Loucy (cell line): Measurements from ENCODE around the gene CORO2B.
A peak's percentile ranks its signal among the peaks of the same experiment; 100 is the strongest.

Experiments used
- H2AFZ ChIP-seq: fragments of 200-600 bp; sonication (generic); 2 replicates; pipeline ENCODE4 v1.6.0; 2016; ENCODE audit warnings: antibody characterized with exemption, mild to moderate bottlenecking, low read length, moderate library complexity
- H3F3A ChIP-seq: fragments of 200-600 bp; 2 replicates; pipeline ENCODE4 v1.6.0; 2016; ENCODE audit warnings: antibody characterized with exemption, low read depth, mild to moderate bottlenecking
- H3K27me3 ChIP-seq: fragments of 200-600 bp; sonication (generic); 2 replicates; pipeline ENCODE4 v1.6.1; 2014; ENCODE audit warnings: low read length, mild to moderate bottlenecking; ENCODE audit not compliant: insufficient read depth, poor library complexity, severe bottlenecking
- H3K36me3 ChIP-seq: fragments of 200-600 bp; sonication (generic); 2 replicates; pipeline ENCODE4 v1.6.1; 2016; ENCODE audit warnings: low read length; ENCODE audit not compliant: insufficient read depth
- H3K4me1 ChIP-seq: fragments of 200-600 bp; sonication (generic); 2 replicates; pipeline ENCODE4 v1.5.1; 2014; ENCODE audit warnings: low read length, mild to moderate bottlenecking; ENCODE audit not compliant: insufficient read depth, poor library complexity, severe bottlenecking
- H3K4me2 ChIP-seq: fragments of 200-600 bp; sonication (generic); 2 replicates; pipeline ENCODE4 v1.6.0; 2014; ENCODE audit warnings: antibody characterized with exemption, low read length, low read depth, mild to moderate bottlenecking; ENCODE audit not compliant: poor library complexity, severe bottlenecking
- H3K4me3 ChIP-seq: fragments of 200-600 bp; sonication (generic); 2 replicates; pipeline ENCODE4 v1.5.1; 2014; ENCODE audit warnings: low read length, mild to moderate bottlenecking, mixed read lengths; ENCODE audit not compliant: poor library complexity, severe bottlenecking
- H3K79me2 ChIP-seq: fragments of 200-600 bp; sonication (generic); 2 replicates; pipeline ENCODE4 v1.6.1; 2014; ENCODE audit warnings: low read length; ENCODE audit not compliant: insufficient read depth
- H3K9ac ChIP-seq: fragments of 200-600 bp; sonication (generic); 2 replicates; pipeline ENCODE4 v1.6.0; 2014; ENCODE audit warnings: mild to moderate bottlenecking, low read depth, low read length, moderate library complexity; ENCODE audit not compliant: poor library complexity, severe bottlenecking
- H3K9me2 ChIP-seq: fragments of 200-600 bp; sonication (generic); replicated peaks from 2 replicates; pipeline ENCODE4 v1.6.1; 2016; ENCODE audit warnings: low read depth, low read length, mixed read lengths
- H3K9me3 ChIP-seq: fragments of 200-600 bp; sonication (generic); 2 replicates; pipeline ENCODE4 v1.6.1; 2014; ENCODE audit warnings: mild to moderate bottlenecking, antibody characterized with exemption, low read length, low read depth; ENCODE audit not compliant: insufficient read depth
- H4K20me1 ChIP-seq: fragments of 200-600 bp; sonication (generic); 2 replicates; pipeline ENCODE4 v1.6.0; 2014; ENCODE audit warnings: antibody characterized with exemption, low read length, mild to moderate bottlenecking; ENCODE audit not compliant: insufficient read depth, poor library complexity, severe bottlenecking
- CTCF ChIP-seq: fragments of 200-600 bp; sonication (generic); conservative IDR thresholded peaks from 2 replicates; pipeline ENCODE4 v1.5.1; 2014; ENCODE audit warnings: mild to moderate bottlenecking, antibody characterized with exemption, low read length
- EZH2phosphoT487 ChIP-seq: fragments of 200-600 bp; IDR thresholded peaks from 2 replicates; pipeline ENCODE4 v1.6.1; 2018; ENCODE audit warnings: antibody characterized with exemption, mild to moderate bottlenecking, moderate library complexity, borderline replicate concordance

CORO2B gene

GRCh38 chr15:68713874-68714273 is 135.1 kb downstream of the CORO2B start:
- Histone ChIP-seq H3K4me2 (no peak overlapping the region), H3F3A (no peaks in the 10 kb centered on the region), H4K20me1 (no peaks in the 10 kb centered on the region), H3K4me3 (no peak overlapping the region), H3K27me3 (no peaks in the 10 kb centered on the region), H3K4me1 (peaks cover 16% of the 10 kb centered on the region), H3K9me3 (no peaks in the 10 kb centered on the region), H2AFZ (no peak overlapping the region), H3K79me2 (no peaks in the 10 kb centered on the region), H3K9ac (no peak overlapping the region), H3K9me2 (no peaks in the 10 kb centered on the region), H3K36me3 (no peaks in the 10 kb centered on the region)
- no peak for TF ChIP-seq EZH2phosphoT487
- no peak for TF ChIP-seq CTCF

- Histone ChIP-seq H3K79me2 (no peaks in the 10 kb centered on the region), H2AFZ (no peak overlapping the region), H4K20me1 (no peaks in the 10 kb centered on the region), H3K27me3 (no peaks in the 10 kb centered on the region), H3K4me1 (peaks cover 17% of the 10 kb centered on the region), H3K36me3 (no peaks in the 10 kb centered on the region), H3F3A (no peaks in the 10 kb centered on the region), H3K9me3 (no peaks in the 10 kb centered on the region), H3K9me2 (no peaks in the 10 kb centered on the region), H3K9ac (no peak overlapping the region), H3K4me3 (no peak overlapping the region), H3K4me2 (no peak overlapping the region)
- TF ChIP-seq EZH2phosphoT487 (no peak), CTCF (no peak)
These were observed 136.3 kb downstream of the CORO2B start for GRCh38 chr15:68715111-68715510.

DNA sequence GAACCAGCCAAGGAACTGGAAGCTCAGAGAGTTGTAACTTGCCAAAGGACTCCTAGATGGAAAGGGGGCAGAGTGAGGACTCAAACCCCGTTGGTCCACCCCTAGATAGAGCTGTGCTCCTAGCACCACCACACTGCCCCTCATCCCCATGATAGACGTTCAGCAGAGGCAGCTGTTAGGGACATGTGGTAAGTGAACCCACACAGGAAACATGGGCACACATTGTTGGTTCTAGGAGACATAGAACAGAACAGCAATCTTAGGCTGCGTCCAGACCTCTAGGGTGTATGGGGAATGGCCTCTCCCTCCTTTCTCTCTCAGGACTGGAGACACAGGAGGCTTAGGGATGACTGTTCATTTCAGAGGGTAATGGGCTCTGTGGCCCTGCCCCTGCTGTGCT is 139.2 kb downstream of the CORO2B start:
- Histone ChIP-seq H2AFZ (no peak overlapping the region), H3K79me2 (no peaks in the 10 kb centered on the region), H3K9ac (no peak overlapping the region), H3K4me1 (peaks cover 17% of the 10 kb centered on the region), H3K4me3 (no peak overlapping the region), H4K20me1 (no peaks in the 10 kb centered on the region), H3K27me3 (no peaks in the 10 kb centered on the region), H3K9me3 (no peaks in the 10 kb centered on the region), H3K36me3 (no peaks in the 10 kb centered on the region), H3K4me2 (peak overlapping the region; percentile 36), H3K9me2 (no peaks in the 10 kb centered on the region), H3F3A (no peaks in the 10 kb centered on the region)
- TF ChIP-seq CTCF (no peak), EZH2phosphoT487 (no peak)
